Measurements from ENCODE around the gene NANOS3. TPM values are rescaled to one million over a fixed set of nuclear protein-coding genes. Genes with fewer than 3 reads are reported as not detected.

NANOS3 gene
- total RNA-seq, 2 donors from 2014 or later, result 1.5 TPM; not detected in 1

DNA sequence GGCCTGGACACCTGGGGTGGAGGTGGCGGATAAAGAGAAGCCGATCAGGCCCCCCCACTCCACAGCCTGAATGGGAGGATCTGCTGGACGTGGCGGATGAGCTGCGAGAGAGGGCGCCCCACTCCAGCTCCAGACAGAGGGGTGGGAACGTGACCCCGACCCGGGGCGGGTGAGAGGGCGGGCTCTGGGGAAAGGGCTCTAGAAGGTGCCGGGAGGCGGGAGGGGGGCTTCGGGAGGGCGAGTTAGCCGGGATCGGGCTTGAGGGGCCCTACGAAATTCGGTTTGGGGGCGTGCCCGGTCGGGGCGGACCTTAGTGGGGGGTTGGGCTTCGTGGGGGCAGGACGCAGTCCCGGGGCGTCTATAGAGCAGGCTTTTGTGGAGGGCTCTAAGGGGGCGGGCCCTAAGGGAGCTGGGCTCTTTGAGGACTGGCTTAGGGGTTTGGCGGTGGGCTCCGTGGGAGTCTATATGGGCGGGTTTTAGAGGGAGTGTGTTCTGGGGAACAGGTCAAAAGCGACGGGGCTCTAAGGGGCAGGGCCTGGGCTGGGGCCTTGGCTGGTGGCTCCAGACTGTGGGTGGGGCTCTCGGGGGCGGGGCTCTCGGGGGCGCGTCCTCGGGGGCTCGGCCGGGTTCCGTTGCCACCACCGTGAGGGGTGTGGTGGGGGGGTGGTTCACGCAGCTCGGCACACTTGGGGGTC lies 4.1 kb upstream of the NANOS3 start:
- intact Hi-C loops (cut with DNase I), result no loop called here
- 4% methylated on average over 40 of the region's 45 CpGs for WGBS
- Histone ChIP-seq H3K9me3 (no peaks in the 10 kb centered on the region), H3K27ac (no peak overlapping the region), H3K4me3 (peak overlapping the region; percentile 26 to 31), H3K4me1 (replicated peaks) (no peaks in the 10 kb centered on the region), H3K36me3 (no peaks in the 10 kb centered on the region), H3K27me3 (replicated peaks; ENCODE audit: insufficient read depth) (no peaks in the 10 kb centered on the region)
- TF ChIP-seq POLR2AphosphoS5 (IDR thresholded peaks at IDR 0.05), result no peak
- TF ChIP-seq, protein P1, sequence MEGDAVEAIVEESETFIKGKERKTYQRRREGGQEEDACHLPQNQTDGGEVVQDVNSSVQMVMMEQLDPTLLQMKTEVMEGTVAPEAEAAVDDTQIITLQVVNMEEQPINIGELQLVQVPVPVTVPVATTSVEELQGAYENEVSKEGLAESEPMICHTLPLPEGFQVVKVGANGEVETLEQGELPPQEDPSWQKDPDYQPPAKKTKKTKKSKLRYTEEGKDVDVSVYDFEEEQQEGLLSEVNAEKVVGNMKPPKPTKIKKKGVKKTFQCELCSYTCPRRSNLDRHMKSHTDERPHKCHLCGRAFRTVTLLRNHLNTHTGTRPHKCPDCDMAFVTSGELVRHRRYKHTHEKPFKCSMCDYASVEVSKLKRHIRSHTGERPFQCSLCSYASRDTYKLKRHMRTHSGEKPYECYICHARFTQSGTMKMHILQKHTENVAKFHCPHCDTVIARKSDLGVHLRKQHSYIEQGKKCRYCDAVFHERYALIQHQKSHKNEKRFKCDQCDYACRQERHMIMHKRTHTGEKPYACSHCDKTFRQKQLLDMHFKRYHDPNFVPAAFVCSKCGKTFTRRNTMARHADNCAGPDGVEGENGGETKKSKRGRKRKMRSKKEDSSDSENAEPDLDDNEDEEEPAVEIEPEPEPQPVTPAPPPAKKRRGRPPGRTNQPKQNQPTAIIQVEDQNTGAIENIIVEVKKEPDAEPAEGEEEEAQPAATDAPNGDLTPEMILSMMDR (IDR thresholded peaks at IDR 0.05), result peak in 1 of 4 experiments; percentile 15
- DNase-seq (ENCODE audit: low spot score), result no peak

DNA sequence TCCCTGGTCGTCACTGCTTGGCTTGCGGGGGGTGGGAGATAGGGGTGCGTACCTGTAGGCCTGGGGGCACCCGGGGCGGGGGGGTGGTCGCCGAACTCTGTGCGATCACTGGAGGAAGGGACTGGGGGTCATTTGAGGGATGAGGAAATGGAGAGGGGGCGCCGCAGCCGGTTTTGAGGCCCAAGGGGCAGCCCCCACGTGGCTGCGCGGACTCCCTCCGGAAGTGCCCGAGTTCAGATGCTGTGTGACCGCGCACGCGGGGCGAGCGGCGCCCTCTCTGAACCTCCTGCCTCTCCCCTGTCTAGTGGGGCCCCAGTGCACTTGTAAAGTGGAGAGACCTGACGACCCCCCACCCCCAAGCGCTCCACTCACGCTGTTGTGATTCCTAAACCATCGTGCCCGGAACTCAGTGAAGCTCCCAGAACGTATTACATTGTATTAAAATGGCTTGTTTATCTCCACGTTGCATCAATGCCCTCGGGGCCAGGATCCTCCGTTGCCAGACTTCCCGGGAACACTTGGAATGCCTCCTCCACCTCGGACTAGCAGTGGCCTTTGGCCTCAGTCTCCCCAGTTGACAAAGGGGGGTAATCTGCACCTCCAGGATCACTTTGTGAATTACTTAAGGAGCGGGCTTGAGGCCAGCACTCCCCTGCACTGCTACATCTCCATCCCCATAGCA lies 3.0 kb upstream of the NANOS3 start:
- Histone ChIP-seq H3K4me3 (no peak overlapping the region), H3K4me1 (replicated peaks) (no peaks in the 10 kb centered on the region), H3K36me3 (no peaks in the 10 kb centered on the region), H3K9me3 (no peaks in the 10 kb centered on the region), H3K27me3 (replicated peaks; ENCODE audit: insufficient read depth) (no peaks in the 10 kb centered on the region), H3K27ac (no peak overlapping the region)
- intact Hi-C loops (cut with DNase I), result no loop called here
- 63% methylated on average over 35 of the region's 35 CpGs for whole genome bisulfite sequencing
- TF ChIP-seq POLR2A (IDR thresholded peaks at IDR 0.05) (no peak), POLR2AphosphoS5 (IDR thresholded peaks at IDR 0.05) (no peak)
- TF ChIP-seq, protein P1 (IDR thresholded peaks at IDR 0.05), result no peak
- DNase-seq (ENCODE audit: low spot score), result no peak

DNA sequence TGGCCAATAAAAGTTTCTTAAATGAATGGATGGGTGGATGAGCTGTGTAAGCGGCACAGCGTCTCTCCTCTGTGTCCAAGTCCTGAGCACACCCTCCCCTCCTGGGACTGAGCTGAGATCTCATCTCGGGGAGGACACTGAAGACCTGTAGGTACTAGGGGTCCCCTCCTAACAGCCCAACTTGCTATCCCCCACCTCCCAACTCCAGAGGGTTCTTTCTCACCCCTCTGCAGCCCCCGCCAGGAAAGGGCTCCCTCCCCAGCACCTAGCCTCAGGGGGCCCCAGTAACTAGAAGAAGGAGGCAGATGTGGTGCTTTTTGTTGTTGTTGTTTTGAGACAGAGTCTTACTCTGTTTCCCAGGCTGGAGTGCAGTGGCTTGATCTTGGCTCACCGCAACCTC lies 1.1 kb upstream of the NANOS3 start:
- WGBS, result 90% methylated on average over 5 of the region's 5 CpGs
- H3K36me3 ChIP-seq, result no peaks in the 10 kb centered on the region
- no peak for TF ChIP-seq POLR2A (IDR thresholded peaks at IDR 0.05)
- TF ChIP-seq, protein P1 (IDR thresholded peaks at IDR 0.05), result no peak
- no peak for TF ChIP-seq POLR2AphosphoS5 (IDR thresholded peaks at IDR 0.05)
- H3K4me1 ChIP-seq (replicated peaks), result no peaks in the 10 kb centered on the region
- H3K27me3 ChIP-seq (replicated peaks; ENCODE audit: insufficient read depth), result no peaks in the 10 kb centered on the region
- no peak overlapping the region for H3K4me3 ChIP-seq
- no peak overlapping the region for H3K27ac ChIP-seq
- H3K9me3 ChIP-seq, result no peaks in the 10 kb centered on the region
- intact Hi-C loops (cut with DNase I), result no loop called here
- no peak for DNase-seq (ENCODE audit: low spot score)

DNA sequence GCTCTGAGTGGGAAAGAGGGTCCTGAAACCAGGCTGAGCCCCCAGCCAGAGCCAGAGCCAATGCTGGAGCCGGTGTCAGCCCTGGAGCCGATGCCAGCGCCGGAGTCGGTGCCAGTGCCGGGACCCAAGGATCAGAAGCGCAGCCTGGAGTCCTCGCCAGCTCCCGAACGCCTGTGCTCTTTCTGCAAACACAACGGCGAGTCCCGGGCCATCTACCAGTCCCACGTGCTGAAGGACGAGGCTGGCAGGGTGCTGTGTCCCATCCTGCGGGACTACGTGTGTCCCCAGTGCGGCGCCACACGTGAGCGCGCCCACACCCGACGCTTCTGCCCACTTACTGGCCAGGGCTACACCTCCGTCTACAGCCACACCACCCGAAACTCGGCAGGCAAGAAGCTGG lies 369 bp downstream of the NANOS3 start:
- H3K27ac ChIP-seq, result no peak overlapping the region
- H3K9me3 ChIP-seq, result no peaks in the 10 kb centered on the region
- no peaks in the 10 kb centered on the region for H3K4me1 ChIP-seq (replicated peaks)
- intact Hi-C loops (cut with DNase I), result no loop called here
- WGBS, result 82% methylated on average over 22 of the region's 27 CpGs
- TF ChIP-seq, protein P1 (IDR thresholded peaks at IDR 0.05), result no peak
- no peak for DNase-seq (ENCODE audit: low spot score)
- no peak overlapping the region for H3K4me3 ChIP-seq
- no peaks in the 10 kb centered on the region for H3K36me3 ChIP-seq
- no peaks in the 10 kb centered on the region for H3K27me3 ChIP-seq (replicated peaks; ENCODE audit: insufficient read depth)

Measured in prostate gland (tissue), 2 donors.